Vagina (tissue), 2 donors: Measurements from ENCODE around the gene FAM3A. TPM values are rescaled to one million over a fixed set of nuclear protein-coding genes. Genes with fewer than 3 reads are reported as not detected.
"Not testable (repeated sequence)": the region's sequence is repeated elsewhere in the genome, so short reads cannot be mapped to it uniquely, and the experiment has no call there.

Source experiments
- DNase-seq, 2 donors: peaks; one replicate each; pipeline ENCODE4 v3.0.0-alpha.2; 2017; ENCODE audit errors: extremely low spot score in 2 of 2
- H3K27ac ChIP-seq: fragments of 200-600 bp; sonication (generic); one replicate; pipeline ENCODE4 v1.5.1; 2019
- H3K27me3 ChIP-seq: fragments of 200-600 bp; sonication (generic); one replicate; pipeline ENCODE4 v1.5.1; 2019
- H3K36me3 ChIP-seq, 2 donors: fragments of 200-600 bp; sonication (generic); one replicate each; pipeline ENCODE4 v1.5.1; 2017 to 2019
- H3K4me1 ChIP-seq: fragments of 200-600 bp; sonication (generic); one replicate; pipeline ENCODE4 v1.5.1; 2019
- H3K4me3 ChIP-seq, 2 donors: fragments of 200-600 bp; sonication (generic); 1 replicate in 1 of 2; 2 replicates in 1 of 2; pipeline ENCODE4 v1.5.1; 2016 to 2019
- H3K9me3 ChIP-seq: fragments of 200-600 bp; sonication (generic); one replicate; pipeline ENCODE4 v1.5.1; 2019
- POLR2A ChIP-seq, 2 donors: fragments of 450-650 bp; IDR thresholded peaks; one replicate each; pipeline ENCODE4 v1.6.1; 2017; ENCODE audit warnings: antibody characterized with exemption in 2 of 2, mild to moderate bottlenecking in 2 of 2, moderate library complexity in 2 of 2
- POLR2AphosphoS5 ChIP-seq, 2 donors: sonication (generic); formaldehyde crosslinking; IDR thresholded peaks; one replicate each; pipeline ENCODE4 v1.9.0; 2017; ENCODE audit warnings: antibody characterized with exemption in 2 of 2, mild to moderate bottlenecking in 2 of 2, low read depth in 1 of 2; ENCODE audit not compliant: insufficient read depth in 1 of 2
- intact Hi-C: fragments of 100-400 bp; cut with DNase I; formaldehyde crosslinking; loops from one replicate; pipeline ENCODE4 v1.15.1; 2023
- total RNA-seq: library from RNA; depleted of rRNA; stranded (reverse); fragments of >200 nt; gene quantifications from one replicate; pipeline ENCODE4 v1.2.3, GENCODE V29; 2016
- TF ChIP-seq, protein P1 (sequence below), 3 experiments: fragments of 450-650 bp in 2 of 3; fragments of 200-600 bp in 1 of 3; sonication (generic) in 1 of 3; IDR thresholded peaks; one replicate each; pipeline ENCODE4 v1.5.1; 2017 to 2019; ENCODE audit warnings: antibody characterized with exemption in 3 of 3, mild to moderate bottlenecking in 2 of 3, moderate library complexity in 2 of 3

Gene FAM3A
- total RNA-seq, 1 donor from 2014 or later = 59.9 TPM

DNA sequence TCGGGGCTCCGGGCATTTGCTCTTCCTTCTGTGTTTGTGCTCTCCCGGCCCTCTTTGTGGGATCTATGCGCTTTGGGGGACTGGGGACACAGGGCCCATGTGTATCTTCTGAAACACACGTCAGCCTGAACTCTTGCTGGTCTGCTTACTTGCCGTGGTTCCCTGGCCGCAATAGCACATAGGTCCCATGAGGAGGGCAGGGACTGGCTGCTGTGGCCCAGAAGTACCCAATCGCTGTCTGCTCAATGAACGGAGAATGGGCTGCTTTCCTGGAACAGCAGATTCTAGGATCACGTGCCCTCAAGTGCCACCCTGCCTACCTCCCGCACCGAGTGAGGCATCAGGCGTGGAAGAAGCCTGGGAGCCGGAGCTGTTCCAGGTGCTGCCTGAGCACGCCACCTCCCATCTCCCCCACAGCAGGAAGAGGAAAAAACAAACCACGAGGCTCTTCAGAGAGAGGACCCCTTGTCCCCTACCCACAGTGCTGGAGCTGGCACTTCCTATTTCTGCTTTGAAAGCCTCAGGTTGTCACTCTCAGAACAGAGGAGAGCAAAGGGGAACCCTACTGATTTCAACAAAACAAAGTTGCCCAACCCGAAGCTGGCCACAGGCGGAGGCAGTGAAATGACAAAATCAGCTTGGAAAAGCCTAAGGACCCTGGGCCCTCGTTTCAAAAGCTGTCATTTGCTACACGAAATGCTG is 26.8 kb upstream of the FAM3A start:
- Histone ChIP-seq H3K27me3 (no peaks in the 10 kb centered on the region), H3K9me3 (no peaks in the 10 kb centered on the region), H3K27ac (peak overlapping the region; percentile 81), H3K4me1 (peaks cover 45% of the 10 kb centered on the region), H3K36me3 (no peaks in the 10 kb centered on the region), H3K4me3 (no peak overlapping the region)
- intact Hi-C loops = no loop called here
- TF ChIP-seq, protein P1, sequence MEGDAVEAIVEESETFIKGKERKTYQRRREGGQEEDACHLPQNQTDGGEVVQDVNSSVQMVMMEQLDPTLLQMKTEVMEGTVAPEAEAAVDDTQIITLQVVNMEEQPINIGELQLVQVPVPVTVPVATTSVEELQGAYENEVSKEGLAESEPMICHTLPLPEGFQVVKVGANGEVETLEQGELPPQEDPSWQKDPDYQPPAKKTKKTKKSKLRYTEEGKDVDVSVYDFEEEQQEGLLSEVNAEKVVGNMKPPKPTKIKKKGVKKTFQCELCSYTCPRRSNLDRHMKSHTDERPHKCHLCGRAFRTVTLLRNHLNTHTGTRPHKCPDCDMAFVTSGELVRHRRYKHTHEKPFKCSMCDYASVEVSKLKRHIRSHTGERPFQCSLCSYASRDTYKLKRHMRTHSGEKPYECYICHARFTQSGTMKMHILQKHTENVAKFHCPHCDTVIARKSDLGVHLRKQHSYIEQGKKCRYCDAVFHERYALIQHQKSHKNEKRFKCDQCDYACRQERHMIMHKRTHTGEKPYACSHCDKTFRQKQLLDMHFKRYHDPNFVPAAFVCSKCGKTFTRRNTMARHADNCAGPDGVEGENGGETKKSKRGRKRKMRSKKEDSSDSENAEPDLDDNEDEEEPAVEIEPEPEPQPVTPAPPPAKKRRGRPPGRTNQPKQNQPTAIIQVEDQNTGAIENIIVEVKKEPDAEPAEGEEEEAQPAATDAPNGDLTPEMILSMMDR (IDR thresholded peaks at IDR 0.05) = no peak
- no peak for TF ChIP-seq POLR2A (IDR thresholded peaks at IDR 0.05)
- no peak for TF ChIP-seq POLR2AphosphoS5 (IDR thresholded peaks at IDR 0.05; ENCODE audit: insufficient read depth in 1 of 2, low read depth in 1 of 2)
- no peak for DNase-seq

DNA sequence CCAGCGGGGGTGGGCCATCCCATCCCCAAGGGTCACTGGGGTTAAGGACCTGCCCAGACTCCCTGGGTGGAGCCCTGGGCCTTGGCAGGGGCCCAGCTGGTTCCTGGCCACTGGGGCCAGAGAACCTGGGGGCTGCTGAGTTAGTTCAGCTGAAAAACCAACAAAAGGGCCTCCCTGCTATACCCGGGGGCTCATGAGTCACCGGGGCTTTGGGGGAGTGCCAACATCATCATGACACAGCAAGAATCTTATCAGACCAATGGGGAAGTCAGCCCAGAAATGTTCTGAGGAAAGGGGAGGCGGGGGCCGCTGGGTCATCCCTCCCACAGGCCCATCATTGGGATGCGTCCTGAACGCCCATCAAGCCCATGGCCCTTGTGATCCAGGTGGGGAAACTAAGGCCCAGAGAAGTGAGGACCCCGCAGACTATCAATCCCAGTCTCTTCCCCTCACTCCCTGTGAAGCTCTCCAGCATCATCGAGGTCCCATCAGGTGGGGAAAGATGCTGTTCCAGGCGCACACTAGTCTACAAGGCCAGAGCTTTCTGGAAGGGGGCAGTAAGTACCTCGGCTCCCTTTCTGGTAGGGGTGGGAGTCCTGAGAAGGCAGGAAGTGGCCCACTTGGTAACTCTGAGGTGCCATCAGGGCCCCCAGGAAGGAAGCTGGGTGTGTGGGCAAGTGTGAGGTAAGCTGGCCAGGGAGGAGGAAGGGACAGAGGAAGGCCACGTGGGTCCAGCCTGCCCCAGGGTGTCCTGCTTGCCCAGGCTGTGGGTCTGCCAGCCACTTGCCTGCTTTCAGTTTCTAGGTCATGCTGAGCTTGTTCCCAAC is 26.1 kb upstream of the FAM3A start:
- peak overlapping the region; percentile 81 for H3K27ac ChIP-seq
- peak in 1 of 2 donors; percentile 59 for TF ChIP-seq POLR2AphosphoS5 (IDR thresholded peaks at IDR 0.05; ENCODE audit: insufficient read depth in 1 of 2, low read depth in 1 of 2)
- no peak for TF ChIP-seq POLR2A (IDR thresholded peaks at IDR 0.05)
- TF ChIP-seq, protein P1 (IDR thresholded peaks at IDR 0.05) = no peak
- no peak overlapping the region for H3K4me3 ChIP-seq
- intact Hi-C loops = no loop called here
- H3K9me3 ChIP-seq = no peaks in the 10 kb centered on the region
- H3K4me1 ChIP-seq = peaks cover 45% of the 10 kb centered on the region
- H3K36me3 ChIP-seq = no peaks in the 10 kb centered on the region
- no peaks in the 10 kb centered on the region for H3K27me3 ChIP-seq
- DNase-seq = no peak

DNA sequence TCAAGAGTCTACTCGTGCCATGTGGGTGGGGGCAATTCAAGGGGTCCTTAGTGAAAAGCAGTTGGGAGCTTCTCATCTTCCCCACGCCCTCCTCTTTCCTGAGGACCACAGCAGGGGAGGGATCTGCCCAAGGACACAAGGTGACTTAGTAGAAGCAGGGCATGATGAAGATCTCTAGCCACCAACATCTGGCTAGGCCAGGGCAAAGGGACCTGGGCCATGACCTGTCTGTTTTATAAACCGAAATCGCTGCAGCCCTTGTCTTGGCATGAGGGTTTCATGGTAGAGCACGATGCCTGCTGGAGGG is 25.5 kb upstream of the FAM3A start:
- peaks cover 45% of the 10 kb centered on the region for H3K4me1 ChIP-seq
- no peaks in the 10 kb centered on the region for H3K9me3 ChIP-seq
- H3K27me3 ChIP-seq = no peaks in the 10 kb centered on the region
- H3K36me3 ChIP-seq = no peaks in the 10 kb centered on the region
- H3K27ac ChIP-seq = peak overlapping the region; percentile 81
- no peak for DNase-seq
- intact Hi-C loops = no loop called here
- H3K4me3 ChIP-seq = no peak overlapping the region
- TF ChIP-seq, protein P1 (IDR thresholded peaks at IDR 0.05) = no peak
- TF ChIP-seq POLR2A (IDR thresholded peaks at IDR 0.05) (no peak), POLR2AphosphoS5 (IDR thresholded peaks at IDR 0.05; ENCODE audit: insufficient read depth in 1 of 2, low read depth in 1 of 2) (no peak)

DNA sequence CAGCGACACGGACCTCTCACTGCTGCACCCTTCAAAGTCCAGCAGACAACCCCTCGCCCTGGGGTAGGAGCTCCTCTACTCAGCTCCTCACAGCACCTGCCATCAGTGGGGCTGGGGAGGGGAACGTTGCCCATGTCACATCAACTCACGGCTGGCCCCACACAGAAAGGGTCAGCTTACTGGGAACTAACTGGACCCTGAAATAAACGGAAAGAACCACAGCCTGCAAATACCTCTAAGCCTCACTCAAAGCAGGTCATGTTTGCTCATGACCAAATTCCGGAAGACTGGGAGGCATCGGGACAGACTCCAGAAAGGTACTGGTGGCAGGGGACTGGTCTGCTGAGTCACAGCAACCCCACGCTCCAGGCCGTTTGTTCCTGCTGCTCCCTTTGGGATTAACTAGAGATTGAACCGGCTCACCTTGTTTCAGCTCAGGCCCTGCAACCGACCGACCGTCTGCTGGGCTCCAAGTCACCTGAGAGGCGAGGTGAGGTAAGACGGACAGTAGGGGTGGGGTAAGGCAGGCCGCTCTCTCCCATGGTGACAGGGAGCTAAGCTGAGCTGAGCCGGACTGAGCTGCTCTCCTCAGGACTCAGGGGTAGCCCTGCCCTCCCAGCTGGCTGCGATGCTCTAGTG is 25.0 kb upstream of the FAM3A start:
- no peaks in the 10 kb centered on the region for H3K9me3 ChIP-seq
- peak overlapping the region; percentile 81 for H3K27ac ChIP-seq
- H3K4me1 ChIP-seq = peaks cover 41% of the 10 kb centered on the region
- H3K36me3 ChIP-seq = no peaks in the 10 kb centered on the region
- no peak overlapping the region for H3K4me3 ChIP-seq
- intact Hi-C loops = no loop called here
- TF ChIP-seq POLR2AphosphoS5 (IDR thresholded peaks at IDR 0.05; ENCODE audit: insufficient read depth in 1 of 2, low read depth in 1 of 2) = no peak
- no peak for DNase-seq
- H3K27me3 ChIP-seq = no peaks in the 10 kb centered on the region

DNA sequence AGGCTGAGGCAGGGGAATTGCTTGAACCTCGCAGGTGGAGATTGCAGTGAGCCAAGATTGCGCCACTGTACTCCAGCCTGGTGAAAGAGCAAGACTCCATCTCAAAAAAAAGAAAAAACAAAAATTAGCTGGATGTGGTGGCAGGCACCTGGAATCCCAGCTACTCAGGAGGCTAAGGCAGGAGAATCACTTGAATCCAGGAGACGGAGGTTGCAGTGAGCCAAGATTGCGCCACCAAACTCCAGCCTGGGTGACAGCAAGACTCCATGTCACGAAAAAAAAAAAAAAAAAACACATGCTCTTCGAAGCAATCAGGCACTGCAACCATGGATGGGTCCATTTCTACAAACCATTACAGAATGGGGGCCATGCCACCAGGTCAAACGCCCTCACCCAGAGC is 24.3 kb upstream of the FAM3A start:
- H3K27me3 ChIP-seq, intact Hi-C loops, H3K36me3 ChIP-seq, H3K4me3 ChIP-seq, H3K9me3 ChIP-seq, DNase-seq: not testable (repeated sequence)
- peak overlapping the region; percentile 81 for H3K27ac ChIP-seq
- H3K4me1 ChIP-seq = peaks cover 35% of the 10 kb centered on the region
